Coronary artery (tissue), 2 donors: Measurements from ENCODE around the gene UMODL1.

Experiments
- DNase-seq: peaks from one replicate; pipeline ENCODE4 v3.0.0-alpha.2; 2017; ENCODE audit warnings: low spot score
- H3K27ac ChIP-seq, 2 donors: fragments of 200-600 bp; sonication (generic); one replicate each; pipeline ENCODE4 v1.5.1; 2016 to 2019
- H3K4me3 ChIP-seq: fragments of 200-600 bp; sonication (generic); 2 replicates; pipeline ENCODE4 v1.5.1; 2016; ENCODE audit warnings: mild to moderate bottlenecking, moderate library complexity
- CTCF ChIP-seq: fragments of 200-600 bp; sonication (generic); IDR thresholded peaks from one replicate; pipeline ENCODE4 v1.5.1; 2019; ENCODE audit warnings: antibody characterized with exemption

UMODL1 gene

GRCh38 chr21:42032266-42032665, 38.9 kb upstream of the UMODL1 start:
- Histone ChIP-seq H3K4me3 (no peak overlapping the region), H3K27ac (no peak overlapping the region)
- TF ChIP-seq CTCF = no peak
- DNase-seq = no peak

- no peak overlapping the region for H3K27ac ChIP-seq
- no peak overlapping the region for H3K4me3 ChIP-seq
- TF ChIP-seq CTCF = no peak
- DNase-seq = no peak
These were observed 38.1 kb upstream of the UMODL1 start for GRCh38 chr21:42032968-42033367.

- Histone ChIP-seq H3K4me3 (no peak overlapping the region), H3K27ac (no peak overlapping the region)
- DNase-seq = no peak
- TF ChIP-seq CTCF = no peak
These were observed 34.8 kb upstream of the UMODL1 start for GRCh38 chr21:42036313-42036712.

- no peak for DNase-seq
- TF ChIP-seq CTCF = no peak
- Histone ChIP-seq H3K27ac (no peak overlapping the region), H3K4me3 (no peak overlapping the region)
These were observed 33.6 kb upstream of the UMODL1 start for GRCh38 chr21:42037516-42037915.

- Histone ChIP-seq H3K27ac (no peak overlapping the region), H3K4me3 (no peak overlapping the region)
- no peak for TF ChIP-seq CTCF
- no peak for DNase-seq
These were observed 33.2 kb upstream of the UMODL1 start for GRCh38 chr21:42037943-42038342.

- TF ChIP-seq CTCF = no peak
- no peak for DNase-seq
- H3K4me3 ChIP-seq = no peak overlapping the region
These were observed 32.7 kb upstream of the UMODL1 start for GRCh38 chr21:42038393-42038792.

GRCh38 chr21:42038826-42039425, 32.2 kb upstream of the UMODL1 start:
- Histone ChIP-seq H3K4me3 (no peak overlapping the region), H3K27ac (no peak overlapping the region)
- TF ChIP-seq CTCF = no peak
- no peak for DNase-seq

More at GRCh38 chr21:42038393-42038792, 32.7 kb upstream of the UMODL1 start:
- no peak overlapping the region for H3K27ac ChIP-seq
